ENCODE measurements around the gene GBE1.
"Not testable (repeated sequence)": the region's sequence is repeated elsewhere in the genome, so short reads cannot be mapped to it uniquely, and the experiment has no call there.

GRCh38 chr3:81492471-81492870 is 269.0 kb downstream of the GBE1 start:
- TF ChIP-seq, protein P1, sequence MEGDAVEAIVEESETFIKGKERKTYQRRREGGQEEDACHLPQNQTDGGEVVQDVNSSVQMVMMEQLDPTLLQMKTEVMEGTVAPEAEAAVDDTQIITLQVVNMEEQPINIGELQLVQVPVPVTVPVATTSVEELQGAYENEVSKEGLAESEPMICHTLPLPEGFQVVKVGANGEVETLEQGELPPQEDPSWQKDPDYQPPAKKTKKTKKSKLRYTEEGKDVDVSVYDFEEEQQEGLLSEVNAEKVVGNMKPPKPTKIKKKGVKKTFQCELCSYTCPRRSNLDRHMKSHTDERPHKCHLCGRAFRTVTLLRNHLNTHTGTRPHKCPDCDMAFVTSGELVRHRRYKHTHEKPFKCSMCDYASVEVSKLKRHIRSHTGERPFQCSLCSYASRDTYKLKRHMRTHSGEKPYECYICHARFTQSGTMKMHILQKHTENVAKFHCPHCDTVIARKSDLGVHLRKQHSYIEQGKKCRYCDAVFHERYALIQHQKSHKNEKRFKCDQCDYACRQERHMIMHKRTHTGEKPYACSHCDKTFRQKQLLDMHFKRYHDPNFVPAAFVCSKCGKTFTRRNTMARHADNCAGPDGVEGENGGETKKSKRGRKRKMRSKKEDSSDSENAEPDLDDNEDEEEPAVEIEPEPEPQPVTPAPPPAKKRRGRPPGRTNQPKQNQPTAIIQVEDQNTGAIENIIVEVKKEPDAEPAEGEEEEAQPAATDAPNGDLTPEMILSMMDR (IDR thresholded peaks at IDR 0.05; ENCODE audit: low read length): not testable (repeated sequence)
- TF ChIP-seq EZH2 (optimal IDR thresholded peaks at IDR 0.05; ENCODE audit: low read depth, low read length): not testable (repeated sequence)

Measured in MM.1S (cell line).